GM21576 (cell line): Measurements from ENCODE around the gene CPTP.

ENCODE experiments used
- ATAC-seq: cut with Tn5 transposase; IDR thresholded peaks from one replicate; pipeline ENCODE4 v1.9.1; 2021; ENCODE audit warnings: mild to moderate bottlenecking, moderate library complexity; ENCODE audit not compliant: unreplicated experiment

The CPTP gene

DNA sequence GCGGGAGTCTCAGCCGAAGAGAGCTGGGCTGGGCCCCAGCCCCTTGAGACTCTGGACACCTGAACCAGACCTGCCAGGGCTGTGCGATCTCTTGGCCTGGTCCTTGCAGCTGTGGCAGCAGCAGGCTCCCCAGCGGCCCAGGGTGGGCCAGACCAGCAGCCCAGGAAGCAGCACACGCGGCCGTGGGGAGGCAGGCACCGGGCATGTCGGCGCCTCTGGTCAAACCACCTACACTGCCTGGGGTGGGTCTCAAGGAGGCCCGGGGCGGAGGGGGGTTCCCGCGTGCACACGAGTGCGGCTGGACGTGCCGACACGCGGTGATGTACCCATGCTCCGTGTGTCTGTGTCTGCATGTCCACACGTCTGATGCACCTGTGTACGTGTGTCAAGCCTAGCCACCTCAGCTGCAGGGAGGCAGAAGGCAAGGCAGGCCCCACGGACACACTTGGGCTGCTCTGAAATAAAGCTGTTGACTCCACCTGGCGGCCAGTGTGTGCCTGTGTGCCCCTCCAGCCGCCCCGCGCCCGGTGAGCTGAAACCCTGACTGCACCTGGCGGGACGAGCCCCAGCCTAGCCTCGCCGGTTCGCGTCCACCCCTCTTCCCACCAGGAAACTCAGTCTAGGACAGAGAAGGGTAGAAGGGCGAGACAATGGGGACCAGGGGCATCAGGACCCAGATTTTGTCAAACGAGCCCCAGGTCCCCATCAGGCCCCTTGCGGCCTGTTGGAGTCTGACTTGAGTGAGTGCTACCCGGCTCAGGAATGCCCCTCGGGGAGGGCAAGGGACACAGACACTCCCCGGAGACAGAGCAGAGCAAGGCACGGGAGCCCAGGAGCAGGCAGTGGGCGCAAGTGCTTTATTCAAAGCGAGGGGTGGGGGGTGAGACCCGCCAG, 32.8 kb upstream of the CPTP start:
- ATAC-seq, result no peak

DNA sequence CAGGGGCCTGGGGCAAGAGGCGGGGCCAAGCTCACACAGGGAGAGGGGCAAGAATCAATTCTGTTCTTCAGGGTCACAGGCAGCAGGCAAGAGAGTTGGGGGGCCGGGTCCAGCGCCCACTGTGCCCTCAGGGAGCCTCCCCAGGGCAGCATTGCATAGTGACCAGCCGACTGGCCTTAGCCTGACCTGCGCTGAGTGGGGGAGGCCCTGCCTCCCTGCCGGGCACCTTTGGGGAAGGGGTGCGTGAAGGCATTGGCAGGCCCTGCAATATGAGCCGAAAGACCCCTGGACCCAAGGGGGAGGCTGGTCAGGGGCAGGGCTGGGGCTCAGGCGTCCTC, 32.2 kb upstream of the CPTP start:
- ATAC-seq, result no peak

DNA sequence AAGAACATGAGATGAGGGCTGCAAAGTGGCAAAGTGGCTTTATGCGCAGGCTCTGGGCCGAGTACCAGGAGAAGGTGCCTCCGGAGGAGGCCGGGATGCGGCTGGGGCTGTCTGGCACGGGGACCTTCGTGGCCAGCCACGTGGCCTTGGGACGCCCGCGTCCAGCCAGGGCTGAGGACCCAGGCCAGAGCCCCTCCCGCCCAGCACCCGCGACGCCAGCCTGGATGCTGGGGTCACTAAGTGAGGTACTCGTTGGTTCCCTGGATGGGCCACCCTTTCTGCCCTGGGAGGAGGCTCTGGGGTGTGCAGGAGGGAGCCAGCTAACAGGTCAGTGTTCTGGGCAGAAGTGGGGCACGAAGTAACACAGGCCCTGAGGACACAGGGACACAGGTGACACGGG, 31.8 kb upstream of the CPTP start:
- no peak for ATAC-seq

DNA sequence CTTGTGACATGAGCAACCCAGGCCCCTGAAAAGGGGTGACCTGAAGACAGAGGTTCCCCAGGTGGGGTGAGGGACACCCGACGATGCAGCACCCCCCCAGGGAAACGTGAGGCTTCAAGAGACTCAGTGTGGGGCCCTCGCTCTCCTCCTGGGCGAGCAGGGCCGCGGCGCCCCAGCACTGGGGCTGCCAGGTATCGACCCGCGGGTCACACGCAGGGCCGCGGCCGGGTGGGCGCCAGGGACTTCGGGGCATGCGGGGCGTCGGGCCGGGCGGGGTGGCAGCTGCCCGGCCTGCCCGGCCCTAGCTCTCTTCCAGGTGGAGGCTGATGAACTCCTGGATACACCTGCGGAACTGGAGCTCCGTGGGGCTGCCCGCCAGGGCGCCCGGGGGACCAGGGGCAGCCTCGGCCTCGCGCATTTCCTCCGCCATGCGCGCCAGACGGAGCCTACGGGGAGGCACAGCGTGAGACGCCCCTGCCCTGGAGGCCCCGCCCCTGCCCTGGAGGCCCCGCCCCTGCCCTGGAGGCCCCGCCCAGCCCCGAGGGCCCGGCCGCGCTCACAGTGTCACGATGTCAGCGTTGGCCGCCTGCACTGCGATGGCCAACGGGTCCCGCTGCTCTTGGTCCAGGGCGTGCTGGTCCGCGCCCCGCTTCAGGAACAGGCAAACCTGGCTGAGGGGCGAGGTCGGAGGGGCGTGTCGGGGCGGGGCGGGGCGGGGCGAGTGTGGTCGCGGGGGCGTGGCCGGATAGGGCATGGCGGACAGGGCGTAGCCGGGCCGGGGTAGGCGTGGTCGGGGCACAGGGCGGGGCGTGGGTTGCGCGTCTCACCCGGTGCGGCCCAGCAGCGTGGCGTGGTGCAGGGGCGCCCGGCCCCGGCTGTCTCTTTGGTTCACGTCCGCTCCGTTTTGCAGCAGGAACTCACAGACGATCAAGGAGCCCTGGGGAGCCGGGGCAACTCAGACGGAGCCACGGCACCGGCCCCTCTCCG, 31.0 kb upstream of the CPTP start:
- ATAC-seq, result no peak

DNA sequence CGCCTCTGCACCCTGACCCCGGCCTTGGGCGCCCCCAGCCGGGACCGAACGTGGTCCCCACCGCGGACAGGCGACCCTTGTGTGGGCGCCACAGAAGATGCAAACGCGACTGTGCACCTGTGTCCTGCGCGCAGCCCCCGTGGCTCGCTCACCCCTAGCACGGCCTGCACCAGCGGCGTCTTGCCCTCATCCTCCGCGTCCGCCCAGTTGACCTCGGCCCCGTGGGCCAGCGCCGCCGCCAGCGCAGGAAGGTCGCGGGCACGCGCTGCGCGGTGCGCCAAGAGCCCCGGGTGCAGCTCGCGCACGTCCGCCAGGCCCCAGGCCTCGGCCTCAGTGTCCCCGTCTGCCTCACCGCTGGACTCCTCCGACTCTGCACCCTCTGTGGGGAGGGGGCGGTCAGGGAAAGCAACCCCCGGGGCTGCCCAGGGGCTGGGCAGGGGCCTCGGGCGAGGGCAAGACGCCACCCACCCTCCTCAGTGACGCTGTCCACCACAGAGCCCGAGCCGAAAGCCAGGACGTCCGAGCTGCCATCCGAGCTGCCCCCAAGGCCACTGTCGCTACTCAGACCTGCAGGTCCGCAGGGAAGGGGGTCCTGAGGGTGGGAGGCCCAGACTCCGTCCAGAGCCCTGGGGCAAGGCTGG, 30.2 kb upstream of the CPTP start:
- ATAC-seq, result no peak

DNA sequence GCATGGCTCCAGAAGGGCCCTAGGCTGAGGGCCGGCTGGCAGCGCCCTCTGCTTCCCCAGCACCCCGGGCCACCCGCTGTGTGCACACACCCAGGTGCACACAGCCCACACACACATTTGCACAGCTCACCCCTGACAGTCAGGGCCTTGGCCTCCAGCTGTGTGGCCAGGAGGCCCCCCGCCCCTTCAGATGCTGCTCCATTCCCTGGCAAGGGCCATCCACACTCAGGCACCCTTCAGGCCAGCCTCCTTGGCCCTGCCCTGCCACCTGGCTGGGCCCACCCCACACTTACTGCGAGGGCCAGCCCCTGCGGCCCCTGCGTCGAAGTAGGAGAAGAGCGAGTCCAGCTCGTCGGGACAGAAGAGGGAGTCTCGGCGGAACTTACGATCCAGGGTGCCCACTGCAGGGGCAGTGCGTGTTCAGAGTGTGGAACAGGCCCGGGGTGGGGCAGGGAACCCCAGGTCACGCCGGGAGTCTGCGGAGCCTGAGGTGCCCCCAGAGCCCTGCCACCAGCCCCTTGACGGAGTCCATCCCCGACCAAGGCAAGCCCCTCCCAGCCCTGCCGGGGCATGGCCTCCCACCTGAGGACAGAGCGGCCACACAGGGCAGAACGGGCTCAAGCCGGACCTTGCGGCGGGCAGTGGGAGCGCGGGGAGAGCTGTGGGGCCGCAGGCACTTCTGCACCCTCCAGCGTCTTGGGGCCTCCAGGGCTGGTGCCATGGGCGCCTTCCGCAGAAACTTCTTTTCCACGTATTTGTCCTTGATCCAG, 29.3 kb upstream of the CPTP start:
- ATAC-seq, result no peak

DNA sequence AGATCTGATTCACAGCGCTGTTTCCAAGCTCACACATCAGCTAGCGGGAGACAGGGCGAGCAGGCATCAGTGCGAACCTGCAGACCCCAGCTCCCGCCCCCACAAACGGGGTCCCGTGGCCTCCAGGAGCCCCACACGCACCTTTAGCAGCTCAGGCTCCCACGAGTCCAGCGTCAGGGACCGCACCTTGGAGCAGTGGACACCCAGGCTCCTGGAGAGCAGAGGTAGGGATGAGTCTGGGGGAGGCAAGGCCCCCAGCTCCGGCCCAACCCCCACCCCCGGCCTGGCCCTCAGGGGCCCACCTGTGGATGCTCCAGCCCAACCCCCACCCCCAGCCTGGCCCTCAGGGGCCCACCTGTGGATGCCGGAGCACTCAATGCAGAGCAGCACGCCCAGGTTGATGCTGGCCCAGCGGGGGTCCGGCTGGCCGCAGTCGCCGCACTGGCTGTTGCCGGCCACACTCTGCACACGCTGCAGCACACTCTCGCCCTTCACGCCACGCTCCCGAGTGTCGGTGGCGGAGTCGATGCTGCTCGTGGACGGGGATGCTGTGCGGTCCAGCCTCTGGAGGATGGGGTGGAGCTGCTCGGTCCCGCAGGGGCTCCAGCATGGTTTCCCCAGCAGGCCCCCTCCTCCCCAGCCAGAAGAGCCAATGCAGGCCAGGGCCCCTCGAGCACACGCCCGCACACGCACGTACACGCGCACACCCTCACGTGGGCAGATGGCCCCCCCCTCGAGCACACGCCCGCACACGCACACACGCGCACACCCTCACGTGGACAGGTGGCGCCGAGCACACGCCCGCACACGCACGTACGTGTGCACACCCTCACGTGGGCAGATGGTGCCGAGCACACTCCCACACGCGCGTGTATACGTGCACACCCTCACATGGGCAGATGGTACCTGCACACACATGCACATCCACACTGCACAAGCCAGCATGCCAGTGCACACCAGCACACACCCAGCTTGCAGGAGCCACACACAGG, 28.2 kb upstream of the CPTP start:
- no peak for ATAC-seq

DNA sequence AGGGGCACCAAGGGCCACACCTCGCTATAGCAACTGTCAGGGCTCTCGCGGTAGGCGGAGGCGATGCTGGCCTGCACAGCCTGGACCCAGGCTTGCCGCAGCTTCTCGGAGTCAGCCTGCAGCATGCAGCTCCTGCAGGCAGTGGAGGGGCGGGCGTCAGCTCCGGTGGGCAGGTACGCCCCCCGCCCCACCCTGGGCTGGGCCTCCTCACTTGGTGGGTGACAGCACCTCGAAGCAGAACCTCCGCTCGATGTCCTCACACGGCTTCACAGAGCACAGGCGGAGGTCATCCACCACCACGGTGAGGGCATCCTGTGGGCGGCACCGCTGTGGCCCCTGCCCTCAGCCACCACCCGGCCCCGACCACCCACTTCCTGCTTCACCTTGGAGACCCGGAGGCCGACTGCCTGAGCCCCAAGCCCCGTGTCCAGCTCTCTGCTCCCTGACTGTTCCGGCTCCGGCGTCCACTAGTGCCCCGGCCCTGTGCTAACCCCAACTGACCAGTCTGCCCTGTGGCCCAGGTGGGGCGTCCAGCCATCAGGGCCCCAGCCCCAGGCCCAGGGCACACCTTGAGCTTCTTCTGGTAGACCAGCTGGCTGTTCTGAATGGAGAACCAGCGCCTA, 26.7 kb upstream of the CPTP start:
- ATAC-seq, result no peak

DNA sequence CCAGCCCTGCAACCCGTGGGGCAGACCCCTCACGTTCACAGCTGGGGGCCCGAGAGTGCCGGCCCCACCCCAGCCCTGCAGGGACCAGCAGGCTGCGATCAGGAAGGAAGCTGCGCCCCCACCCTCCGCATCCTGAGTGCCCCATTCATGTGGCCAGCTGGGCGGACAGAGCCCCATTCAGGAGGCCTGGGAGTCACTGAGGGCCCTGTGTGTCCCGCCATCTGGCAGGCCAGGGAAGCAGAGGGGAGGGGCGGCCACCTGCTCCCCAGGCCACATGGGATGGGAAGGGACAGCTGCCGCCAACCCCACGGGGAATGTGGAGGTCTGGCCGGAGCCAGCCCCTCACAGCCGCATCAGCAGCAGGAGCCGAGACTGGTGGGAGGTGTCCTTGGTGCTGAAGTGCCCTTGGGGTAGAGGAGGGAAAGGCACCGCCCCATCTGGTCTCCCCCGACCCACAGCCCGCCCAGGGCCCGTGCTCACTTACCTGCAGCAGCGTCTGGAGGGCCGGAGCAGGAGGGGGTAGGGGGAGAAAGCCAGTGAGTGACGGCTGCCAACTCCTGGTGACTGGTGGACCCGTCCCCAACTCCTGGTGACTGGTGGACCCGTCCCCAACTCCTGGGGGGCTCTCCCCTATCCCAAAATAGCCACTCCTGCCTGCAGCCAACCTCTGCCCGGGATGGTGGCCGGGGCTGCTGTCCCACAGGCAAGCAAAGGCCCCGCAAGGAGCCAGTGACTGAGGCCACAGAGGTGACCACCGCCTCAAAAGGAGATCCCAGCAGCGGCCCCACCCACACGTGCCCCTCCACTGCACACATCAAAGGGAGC, 25.5 kb upstream of the CPTP start:
- no peak for ATAC-seq

DNA sequence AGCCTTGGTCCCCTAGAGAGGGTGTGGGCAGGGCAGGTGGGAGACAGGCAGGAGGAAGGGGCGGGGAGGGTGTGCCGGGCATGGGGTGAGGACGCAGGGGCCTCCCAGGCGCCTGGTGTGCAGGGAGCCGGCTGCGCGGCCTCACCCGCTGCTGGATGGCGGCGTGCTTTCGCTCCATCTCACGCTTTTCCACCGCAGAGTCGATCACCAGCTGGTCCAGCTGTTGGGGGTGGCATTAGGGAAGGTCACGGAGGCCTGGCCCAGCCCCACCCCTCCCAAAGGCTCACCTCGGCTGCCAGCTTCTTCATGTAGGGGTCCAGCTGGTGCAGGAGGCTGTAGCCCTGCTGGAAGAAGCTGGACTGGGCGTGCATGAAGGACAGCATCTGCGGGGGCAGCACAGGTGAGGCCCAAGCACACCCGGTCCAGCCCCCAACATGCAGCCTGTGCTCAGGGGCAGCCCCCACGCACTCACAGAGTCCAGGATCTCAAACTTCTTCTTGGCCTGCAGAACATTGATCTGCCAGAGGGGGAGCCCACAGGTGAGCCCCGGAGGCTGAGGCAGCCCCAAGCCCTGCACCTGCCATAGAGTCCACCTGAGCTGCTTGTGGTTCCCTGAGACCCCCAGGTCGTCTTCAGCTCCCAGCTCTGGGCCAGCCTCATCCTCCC, 24.8 kb upstream of the CPTP start:
- ATAC-seq, result no peak

DNA sequence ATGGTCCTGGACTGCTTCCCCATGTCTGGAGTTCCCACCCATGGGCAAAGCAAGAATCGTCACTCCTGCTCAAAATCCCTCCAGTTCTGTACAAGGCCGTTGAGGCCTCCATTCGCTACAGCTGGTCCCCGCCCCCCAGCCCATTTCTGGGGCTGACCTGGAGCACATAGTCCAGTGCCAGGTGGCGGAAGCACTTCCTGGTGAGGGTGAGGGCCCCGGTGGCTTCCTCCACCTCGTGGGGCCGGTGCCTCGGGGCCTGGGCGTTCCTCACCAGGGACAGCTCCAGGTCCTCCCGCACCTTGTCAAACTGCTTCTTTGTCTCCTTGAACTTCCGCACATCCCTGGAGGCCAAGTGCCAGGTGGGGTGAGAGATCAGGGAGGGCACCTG, 24.3 kb upstream of the CPTP start:
- ATAC-seq, result no peak

DNA sequence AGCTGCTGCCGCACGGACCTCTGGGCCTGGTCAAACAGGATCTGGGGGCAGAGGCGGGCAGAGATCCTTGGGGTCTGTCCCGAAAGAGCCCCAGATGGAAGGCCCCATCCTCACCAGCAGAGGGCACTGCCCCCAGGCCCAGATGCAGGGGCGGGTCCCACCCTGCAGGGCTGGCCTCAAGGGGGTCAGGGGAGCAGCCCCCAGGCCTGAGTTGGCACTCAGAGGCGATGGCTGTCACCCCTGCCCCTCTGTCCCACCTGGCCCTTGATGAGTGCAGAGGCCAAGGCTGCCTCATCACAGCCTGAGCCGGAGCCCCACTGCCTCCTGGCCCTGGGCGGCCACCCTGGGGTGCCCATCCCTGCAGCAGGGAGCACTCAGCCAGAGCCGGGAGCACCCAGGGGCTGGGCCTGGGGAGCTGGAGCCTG, 22.6 kb upstream of the CPTP start:
- no peak for ATAC-seq

DNA sequence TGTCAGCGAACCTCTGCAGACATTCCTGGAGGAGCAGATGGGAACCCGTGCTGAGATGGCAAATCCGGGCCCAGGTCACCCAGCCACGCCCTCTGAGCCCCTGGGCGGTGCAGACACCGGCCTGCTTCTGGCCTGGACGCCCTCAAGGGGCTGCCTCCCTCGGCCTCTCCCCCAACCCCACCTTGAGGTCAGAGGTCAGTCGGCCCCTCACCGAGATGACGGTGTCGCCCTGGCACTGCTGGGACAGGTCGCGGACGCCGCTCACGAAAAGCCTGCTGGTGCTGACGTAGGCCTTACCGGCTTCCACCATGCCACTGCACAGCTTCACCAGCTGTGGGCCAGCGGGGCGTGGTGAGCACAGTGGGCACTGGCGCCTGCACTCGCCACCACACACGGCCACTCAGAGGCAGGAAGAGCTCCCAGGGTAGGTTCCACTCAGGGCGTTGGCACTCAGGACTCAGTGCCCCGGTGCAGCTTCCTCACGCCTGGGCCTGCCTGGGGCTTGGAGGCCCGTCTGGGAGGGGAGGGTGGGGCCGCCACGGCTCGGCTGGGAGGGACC, 21.6 kb upstream of the CPTP start:
- ATAC-seq, result no peak

DNA sequence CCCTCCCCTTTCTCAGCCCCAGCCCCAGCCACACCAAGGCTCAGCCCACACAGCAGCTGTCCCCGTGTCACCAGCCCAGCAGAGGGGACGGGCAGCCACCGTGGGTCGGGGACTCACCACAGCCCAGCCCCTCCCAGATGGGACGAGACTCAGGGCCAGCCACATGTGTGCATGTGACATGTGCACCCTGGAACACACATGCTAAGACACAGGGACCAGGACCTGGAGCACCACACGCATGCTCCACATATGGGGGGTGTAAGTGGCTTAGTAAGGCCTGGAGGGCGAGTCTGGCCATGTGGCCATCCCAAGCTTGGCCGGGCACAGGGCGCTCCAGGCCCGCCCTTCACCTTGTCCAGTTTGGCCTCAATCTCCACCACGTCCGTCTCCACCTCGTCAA, 20.9 kb upstream of the CPTP start:
- ATAC-seq, result no peak

DNA sequence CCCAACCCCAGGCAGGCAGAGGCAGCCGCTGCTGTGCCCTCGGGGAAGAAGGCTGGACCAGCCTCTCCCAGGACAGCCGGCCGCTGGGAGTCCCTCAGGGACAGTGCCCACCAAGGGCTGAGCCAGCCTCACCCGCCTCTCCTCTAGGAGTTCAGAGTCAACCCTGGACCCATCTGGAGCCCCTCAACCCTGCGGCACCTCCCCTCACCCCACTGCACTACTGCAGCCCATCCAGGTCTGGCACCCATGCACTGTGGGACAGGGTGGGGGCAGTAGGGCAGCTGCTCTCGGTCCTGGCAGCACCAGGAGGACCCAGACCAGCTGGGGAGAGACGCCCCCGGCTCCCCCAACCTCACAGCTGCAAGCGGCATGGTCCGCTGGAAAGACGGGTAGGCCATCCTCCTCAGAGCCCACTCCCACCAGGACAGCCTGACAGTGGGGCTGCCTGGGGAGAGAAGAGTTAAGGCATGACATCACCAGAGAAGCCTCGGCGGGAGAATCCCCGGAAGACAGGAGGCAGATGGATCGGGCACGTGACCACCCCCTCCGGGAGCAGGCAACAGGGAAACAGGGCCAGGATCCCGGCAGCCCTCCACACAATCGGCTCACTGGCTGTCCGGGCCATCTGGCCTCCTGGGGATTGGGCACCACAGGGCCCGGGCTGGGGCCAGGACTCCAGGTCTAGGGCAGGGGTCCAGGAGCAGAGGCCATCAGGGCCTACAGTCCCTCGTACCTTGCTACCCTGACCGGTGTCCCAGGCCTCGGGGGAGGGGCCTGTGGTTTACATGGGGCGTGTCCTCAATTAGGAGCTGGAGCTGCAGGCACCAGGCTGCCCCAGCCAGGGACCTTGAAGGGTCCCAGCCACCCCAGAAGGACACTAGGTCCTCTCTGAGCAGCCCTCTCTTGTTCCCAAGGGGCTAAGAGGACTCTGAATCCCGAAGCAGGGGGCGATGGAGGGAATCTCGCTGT, 20.0 kb upstream of the CPTP start:
- no peak for ATAC-seq
